GM21717 (cell line): ENCODE measurements around the gene SLIT3.

Experiments used
- ATAC-seq: cut with Tn5 transposase; IDR thresholded peaks from one replicate; pipeline ENCODE4 v1.9.1; 2021; ENCODE audit warnings: mild to moderate bottlenecking, moderate library complexity; ENCODE audit not compliant: unreplicated experiment

Gene SLIT3

GRCh38 chr5:169178754-169179153, 122.2 kb downstream of the SLIT3 start:
- ATAC-seq: no peak

GRCh38 chr5:169178274-169178673, 122.7 kb downstream of the SLIT3 start:
- ATAC-seq: no peak

GRCh38 chr5:169176709-169177694, 123.9 kb downstream of the SLIT3 start:
- ATAC-seq: no peak

- ATAC-seq: no peak
Observed at GRCh38 chr5:169175733-169176132, 125.2 kb downstream of the SLIT3 start.

- no peak for ATAC-seq
Observed at GRCh38 chr5:169174923-169175322, 126.0 kb downstream of the SLIT3 start.

- ATAC-seq: no peak
Observed at GRCh38 chr5:169173372-169173771, 127.6 kb downstream of the SLIT3 start.

GRCh38 chr5:169171515-169171914, 129.4 kb downstream of the SLIT3 start:
- no peak for ATAC-seq

- ATAC-seq: no peak
Observed at GRCh38 chr5:169169783-169170182, 131.2 kb downstream of the SLIT3 start.

GRCh38 chr5:169168280-169168679, 132.7 kb downstream of the SLIT3 start:
- no peak for ATAC-seq

GRCh38 chr5:169166078-169166477, 134.9 kb downstream of the SLIT3 start:
- no peak for ATAC-seq

- ATAC-seq: no peak
Observed at GRCh38 chr5:169165052-169165451, 135.9 kb downstream of the SLIT3 start.

GRCh38 chr5:169164481-169164925, 136.4 kb downstream of the SLIT3 start:
- ATAC-seq: no peak

GRCh38 chr5:169162407-169162806, 138.5 kb downstream of the SLIT3 start:
- ATAC-seq: no peak

- no peak for ATAC-seq
Observed at GRCh38 chr5:169161022-169161680, 139.8 kb downstream of the SLIT3 start.

- no peak for ATAC-seq
Observed at GRCh38 chr5:169160405-169160901, 140.5 kb downstream of the SLIT3 start.

- no peak for ATAC-seq
Observed at GRCh38 chr5:169158764-169159163, 142.2 kb downstream of the SLIT3 start.

GRCh38 chr5:169157064-169157463, 143.9 kb downstream of the SLIT3 start:
- ATAC-seq: no peak

- no peak for ATAC-seq
Observed at GRCh38 chr5:169154679-169155078, 146.3 kb downstream of the SLIT3 start.

- no peak for ATAC-seq
Observed at GRCh38 chr5:169153405-169153804, 147.5 kb downstream of the SLIT3 start.

- no peak for ATAC-seq
Observed at GRCh38 chr5:169152946-169153345, 148.0 kb downstream of the SLIT3 start.

GRCh38 chr5:169152453-169152852, 148.5 kb downstream of the SLIT3 start:
- ATAC-seq: no peak
